ENCODE data around the gene CELF4. TPM values are rescaled to one million over a fixed set of nuclear protein-coding genes. Genes with fewer than 3 reads are reported as not detected.

Gene CELF4
- total and polyA plus RNA-seq, 10 of the 15 experiments (the other 5 are each of a cell fraction or from before 2014, with no cell fraction given): 0.03 to 0.32 TPM; not detected in 8

DNA sequence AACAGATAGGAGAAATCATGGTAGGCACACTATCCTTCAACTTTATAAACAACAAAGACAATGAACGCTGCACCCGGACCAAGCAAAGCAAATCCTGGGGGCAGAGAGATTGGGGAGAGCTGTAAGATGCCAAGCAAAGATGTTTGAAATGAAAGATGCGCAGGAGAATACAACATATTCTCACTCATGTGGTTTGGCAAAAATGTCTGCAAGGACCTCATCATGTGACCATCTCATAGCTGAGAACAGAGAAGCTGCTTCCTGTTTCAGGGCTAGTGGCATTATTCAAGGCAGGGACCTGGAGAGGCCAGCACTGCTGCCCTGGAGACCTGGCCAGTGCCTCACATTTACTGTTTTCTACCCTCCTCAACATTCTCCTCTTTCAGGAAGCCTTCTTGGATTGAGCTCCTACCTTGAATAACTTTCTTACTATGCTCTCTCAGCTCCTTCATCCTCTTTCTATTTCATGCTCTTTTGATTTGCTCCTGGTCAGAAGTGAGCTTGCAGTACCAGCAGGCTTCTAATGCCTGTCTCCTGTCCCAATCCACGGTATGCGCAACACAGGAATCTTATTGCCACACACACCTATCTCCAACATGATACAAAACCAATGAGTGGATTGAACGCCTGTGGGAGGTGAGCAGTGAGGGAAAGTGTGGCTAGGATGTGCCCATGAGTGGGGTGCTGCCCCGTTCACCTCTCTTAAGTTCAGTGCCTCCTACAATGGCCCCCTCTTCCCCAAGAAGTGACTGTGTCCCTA lies 133.0 kb downstream of the CELF4 start:
- Histone ChIP-seq H3K4me3 (no peak overlapping the region), H3K27me3 (replicated peaks in 1 of 2; ENCODE audit: control insufficient read depth in 2 of 2, insufficient read depth in 2 of 2, low read length in 1 of 2) (no peaks in the 10 kb centered on the region), H3K36me3 (ENCODE audit: control insufficient read depth in 2 of 2, insufficient read depth in 2 of 2, low read length in 1 of 2) (no peaks in the 10 kb centered on the region), H3K4me2 (ENCODE audit: control insufficient read depth, insufficient read depth) (no peak overlapping the region), H3K27ac (ENCODE audit: control insufficient read depth, insufficient read depth) (no peak overlapping the region), H3K79me2 (ENCODE audit: control insufficient read depth, insufficient read depth, low read length) (no peaks in the 10 kb centered on the region), H3K9ac (ENCODE audit: control insufficient read depth, insufficient read depth, low read length) (no peak overlapping the region), H4K20me1 (ENCODE audit: control insufficient read depth, insufficient read depth) (no peaks in the 10 kb centered on the region), H3K9me3 (replicated peaks; ENCODE audit: control insufficient read depth, insufficient read depth, low read length) (no peaks in the 10 kb centered on the region), H3K4me1 (ENCODE audit: control insufficient read depth, insufficient read depth, low read length) (no peaks in the 10 kb centered on the region; the same call in 1 of the 2 replicates), H2AFZ (ENCODE audit: control insufficient read depth, low read depth, low read length) (no peak overlapping the region)
- CTCF ChIA-PET: interaction anchor here (0.6 to 2.9 kb wide), 4 partner anchors 35 to 967 kb away, joined by 3 to 8 read pairs (median 5); no protein-coding TSS in a partner anchor
- FAIRE-seq (no peak), DNase-seq (ENCODE audit: low read depth, low spot score) (no peak), ATAC-seq (no peak)
- in situ Hi-C loops (cut with MboI): no loop called here
- intact Hi-C loops (cut with micrococcal nuclease; ENCODE audit: unreplicated experiment): no loop called here
- SMC1A ChIA-PET (ENCODE audit: uncharacterized antibody, unreplicated experiment): interaction anchor here (3.3 kb wide), 1 partner anchor 41 kb away, joined by 12 read pairs; no protein-coding TSS in a partner anchor
- POLR2A ChIA-PET: no interaction called here
- TF ChIP-seq DPF2 (IDR thresholded peaks at IDR 0.05) (no peak), IKZF1 (conservative IDR thresholded peaks at IDR 0.05) (no peak), CHD2 (IDR thresholded peaks at IDR 0.05; ENCODE audit: borderline replicate concordance, low read depth, low read length) (no peak), E2F4 (IDR thresholded peaks at IDR 0.05; ENCODE audit: low read depth, low read length) (no peak), CBFB (IDR thresholded peaks at IDR 0.05; ENCODE audit: low read depth) (no peak), JUND (IDR thresholded peaks at IDR 0.05; ENCODE audit: low read depth, low read length) (no peak), POLR2AphosphoS5 (IDR thresholded peaks at IDR 0.05; ENCODE audit: low read length) (no peak), MXI1 (IDR thresholded peaks at IDR 0.05; ENCODE audit: low read depth, low read length) (no peak), WRNIP1 (IDR thresholded peaks at IDR 0.05; ENCODE audit: borderline replicate concordance, low read depth, low read length) (no peak), SKIL (IDR thresholded peaks at IDR 0.05; ENCODE audit: low read depth, poor library complexity, severe bottlenecking) (no peak)
- TF ChIP-seq, protein P1, sequence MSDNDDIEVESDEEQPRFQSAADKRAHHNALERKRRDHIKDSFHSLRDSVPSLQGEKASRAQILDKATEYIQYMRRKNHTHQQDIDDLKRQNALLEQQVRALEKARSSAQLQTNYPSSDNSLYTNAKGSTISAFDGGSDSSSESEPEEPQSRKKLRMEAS (IDR thresholded peaks at IDR 0.05; ENCODE audit: low read depth, low read length): no peak
- no TSS peak for BruUV-seq (replicated peaks)
- 62% methylated on average over 7 of the region's 7 CpGs for WGBS (ENCODE audit: insufficient coverage, insufficient replicate concordance, low lambda C conversion rate, missing lambda C conversion rate)
- RAD21 ChIA-PET (ENCODE audit: unreplicated experiment): no interaction called here

Data from GM12878 (cell line).